ENCODE results near the gene SEC11C. TPM values are rescaled to one million over a fixed set of nuclear protein-coding genes. Genes with fewer than 3 reads are reported as not detected.
A peak's percentile ranks its signal among the peaks of the same experiment; 100 is the strongest.

SEC11C gene
- total RNA-seq (2021; fragmentation: NEBNext Ultra II Directional; extraction: Animal tissue kit (Norgen Biotek cat#: 25700)), result 59.3 and 64.7 TPM in 2 replicates
- 27.1 and 31.5 TPM in 2 replicates for polyA plus RNA-seq (2011; rRNA removed)
- polyA plus RNA-seq (2011; cell fraction: cytosol; rRNA removed), result 30.4 TPM
- 17.4 TPM for polyA plus RNA-seq (2011; cell fraction: nucleus; rRNA removed)
- polyA plus RNA-seq (2012, experiment 1 of 2), result 45.9 to 98.8 TPM (median 56.9 TPM) in 4 replicates
- polyA plus RNA-seq (2012, experiment 2 of 2), result 34.8 TPM
- 122 TPM for polyA plus RNA-seq (2013, experiment 1 of 2)
- 174 TPM for polyA plus RNA-seq (2013, experiment 2 of 2)
- polyA minus RNA-seq (2011; rRNA and poly(A)+ RNA removed), result 9.2 and 10.8 TPM in 2 replicates
- 16.4 TPM for polyA minus RNA-seq (2011; cell fraction: cytosol; rRNA and poly(A)+ RNA removed)
- polyA minus RNA-seq (2011; cell fraction: nucleus; rRNA and poly(A)+ RNA removed), result 4.8 TPM
- long read RNA-seq, experiment 1, transcript SEC11C-206 (3 exons, 462 nt), result minor isoform, 7 of 58 reads
- long read RNA-seq, experiment 1, transcript SEC11C-204 (6 exons, 1,202 nt), result major isoform, 38 of 58 reads
- long read RNA-seq, experiment 1, partial matches to known transcripts, result 6 of 58 reads
- long read RNA-seq, experiment 1, other reads (novel, unspliced or antisense), result 5 of 58 reads
- long read RNA-seq, experiment 2, transcript SEC11C-204 (6 exons, 1,202 nt), result major isoform, 83 of 88 reads
- long read RNA-seq, experiment 2, partial matches to known transcripts, result 0 of 88 reads
- long read RNA-seq, experiment 2, other reads (novel, unspliced or antisense), result 3 of 88 reads

DNA sequence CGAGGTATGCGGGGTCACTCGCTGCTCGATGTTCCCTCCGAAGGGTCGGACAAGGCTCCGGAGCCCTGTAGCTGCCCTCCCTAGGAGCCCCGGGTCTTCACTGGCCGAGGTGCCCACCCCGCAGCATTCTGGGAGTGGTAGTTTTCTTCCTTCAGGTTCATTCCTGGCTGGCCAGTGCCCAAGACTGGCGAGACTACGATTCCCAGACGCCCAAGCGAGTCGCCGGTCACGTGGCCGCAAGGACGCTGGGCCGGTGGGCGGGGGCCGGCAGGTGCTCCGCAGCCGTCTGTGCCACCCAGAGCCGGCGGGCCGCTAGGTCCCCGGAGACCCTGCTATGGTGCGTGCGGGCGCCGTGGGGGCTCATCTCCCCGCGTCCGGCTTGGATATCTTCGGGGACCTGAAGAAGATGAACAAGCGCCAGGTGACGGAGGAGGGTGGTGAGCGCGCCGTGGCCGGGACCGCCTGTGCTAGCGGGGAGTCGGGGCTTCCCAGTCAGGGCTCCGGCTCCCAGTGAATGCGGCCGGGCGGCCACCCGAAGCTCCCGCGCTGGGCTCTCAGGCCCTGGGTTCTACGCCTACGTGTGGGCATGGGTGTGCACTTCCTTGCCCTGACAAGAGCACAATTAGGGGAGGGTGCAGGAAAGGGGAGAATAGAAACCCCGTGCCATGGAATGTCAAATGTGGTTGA, at the start of gene SEC11C:
Gene SEC11C, plus strand, starts transcription at position 270 of the 687 bp plus-strand sequence. Its CDS starts 65 bp downstream, at position 335.
- H4K20me1 ChIP-seq (replicated peaks in 1 of 2; ENCODE audit: control insufficient read depth in 1 of 2, insufficient read depth in 2 of 2, low read length in 2 of 2), result peaks cover 0 to 3% of the 10 kb centered on the region in 2 experiments
- H3K79me1 ChIP-seq (ENCODE audit: low read depth, low read length), result no peaks in the 10 kb centered on the region
- H4K91ac ChIP-seq (replicated peaks; ENCODE audit: insufficient read length, low read length), result no peak within 1 kb of the TSS
- H3K23me2 ChIP-seq (ENCODE audit: low read depth, low read length), result peaks cover 3% of the 10 kb centered on the region
- H2BK5ac ChIP-seq (ENCODE audit: low read depth, low read length), result peak within 1 kb of the TSS; percentile 90; the same call in 1 of the 2 replicates
- no peak within 1 kb of the TSS for H2AK5ac ChIP-seq (ENCODE audit: low read depth, low read length)
- H3K4me1 ChIP-seq (replicated peaks in 1 of 4; ENCODE audit: control insufficient read depth in 3 of 4, insufficient read depth in 4 of 4, low read length in 3 of 4), result peaks cover 0 to 7% (median 2%) of the 10 kb centered on the region in 4 experiments; a peak in 4 of 7 replicates
- H3K9ac ChIP-seq (replicated peaks in 1 of 4; ENCODE audit: extremely low read depth in 1 of 4, low read depth in 3 of 4, low read length in 3 of 4), result peak within 1 kb of the TSS; percentile 71 to 93 (median 90)
- 1% methylated on average over 45 of the region's 55 CpGs; no CpG with 5 or more reads in 1 of the 2 experiments for WGBS, 2 experiments (ENCODE audit: extremely low coverage in 1 of 2, insufficient coverage in 1 of 2, insufficient read length in 1 of 2, insufficient replicate concordance in 2 of 2, low coverage in 1 of 2, low lambda C conversion rate in 2 of 2, missing lambda C conversion rate in 1 of 2)
- peak within 1 kb of the TSS; percentile 62 for H3K56ac ChIP-seq (replicated peaks; ENCODE audit: insufficient read length, low read depth, low read length)
- H2BK20ac ChIP-seq (ENCODE audit: low read length), result 0 out of 2 replicates have a peak within 1 kb of the TSS, but pooled peaks have one; percentile 43
- no peaks in the 10 kb centered on the region for H3K36me3 ChIP-seq (ENCODE audit: control insufficient read depth in 2 of 4, insufficient read depth in 4 of 4, low read length in 3 of 4)
- no peak within 1 kb of the TSS for H2BK120ac ChIP-seq (replicated peaks; ENCODE audit: low read depth, low read length)
- H3K18ac ChIP-seq (ENCODE audit: extremely low read depth, low read length), result peak within 1 kb of the TSS; percentile 63; the same call in 1 of the 2 replicates
- peak within 1 kb of the TSS; percentile 98 for H3K27ac ChIP-seq (ENCODE audit: low read depth, low read length)
- no peak within 1 kb of the TSS for H3K23ac ChIP-seq (ENCODE audit: insufficient read length)
- peak within 1 kb of the TSS; percentile 59 to 91 (median 82) for H3K4me3 ChIP-seq (ENCODE audit: extremely low read depth in 1 of 4, insufficient read depth in 2 of 4, low read depth in 3 of 4, low read length in 4 of 4)
- ChIA-PET CTCF (ENCODE audit: partially characterized antibody) (interaction anchor here (0.6 to 2.1 kb wide), 7 partner anchors 10 to 371 kb away, joined by 3 to 8 read pairs (median 4); no protein-coding TSS in a partner anchor), POLR2A (ENCODE audit: partially characterized antibody) (interaction anchor here (0.5 to 1.8 kb wide), 3 partner anchors 80 to 810 kb away, joined by 4 to 5 read pairs (median 4); partner anchors contain the start of gene GRP)
- peak within 1 kb of the TSS; percentile 97 for H4K8ac ChIP-seq (ENCODE audit: extremely low read depth, insufficient read depth, low read length)
- peak within 1 kb of the TSS; percentile 83 to 90 for H3K4me2 ChIP-seq (ENCODE audit: insufficient read depth in 1 of 2, low read depth in 2 of 2, low read length in 2 of 2)
- no peaks in the 10 kb centered on the region for H3K27me3 ChIP-seq (replicated peaks in 1 of 4; ENCODE audit: control insufficient read depth in 3 of 4, extremely low read depth in 1 of 4, insufficient read depth in 3 of 4, low read length in 3 of 4)
- peak within 1 kb of the TSS; percentile 82 for H4K5ac ChIP-seq (ENCODE audit: insufficient read length, low read depth, low read length)
- no peak within 1 kb of the TSS for H3K4ac ChIP-seq (replicated peaks; ENCODE audit: insufficient read length, low read depth, low read length)
- H2BK12ac ChIP-seq (ENCODE audit: low read depth, low read length), result peak within 1 kb of the TSS; percentile 97
- H3K14ac ChIP-seq (ENCODE audit: insufficient read length), result no peak within 1 kb of the TSS
- FAIRE-seq, result no peak
- DNase-seq (ENCODE audit: low read depth in 1 of 2, low spot score in 2 of 2), result peak; percentile 91 to 94
- peak within 1 kb of the TSS; percentile 83; the same call in 1 of the 2 replicates for H2BK15ac ChIP-seq (ENCODE audit: low read length)
- H3K9me3 ChIP-seq (ENCODE audit: insufficient read depth in 2 of 2, low read depth in 1 of 2, low read length in 1 of 2), result no peaks in the 10 kb centered on the region
- peak within 1 kb of the TSS; percentile 56; the same call in 1 of the 2 replicates for H2AFZ ChIP-seq (ENCODE audit: low read length)
- H3K79me2 ChIP-seq (ENCODE audit: control insufficient read depth in 1 of 2, insufficient read depth in 2 of 2, low read length in 2 of 2), result peaks cover 0 to 31% of the 10 kb centered on the region in 2 experiments; a peak in 2 of 4 replicates
- peak; percentile 88 for TF ChIP-seq SIX5 (IDR thresholded peaks at IDR 0.05; ENCODE audit: low read depth, low read length)
- no peak for TF ChIP-seq KDM5A (IDR thresholded peaks at IDR 0.05; ENCODE audit: low read length)
- TF ChIP-seq ZNF274 (IDR thresholded peaks at IDR 0.05; ENCODE audit: borderline replicate concordance, extremely low read depth, low read length), result no peak
- TF ChIP-seq POU5F1 (IDR thresholded peaks at IDR 0.05; ENCODE audit: low read depth, low read length), result no peak
- peak; percentile 98 for TF ChIP-seq RBBP5 (IDR thresholded peaks at IDR 0.05; ENCODE audit: borderline replicate concordance, low read depth, low read length)
- no peak for TF ChIP-seq EP300 (IDR thresholded peaks at IDR 0.05; ENCODE audit: borderline replicate concordance in 1 of 2, low read depth in 2 of 2, low read length in 2 of 2)
- no peak for TF ChIP-seq NRF1 (IDR thresholded peaks at IDR 0.05; ENCODE audit: low read depth, low read length)
- TF ChIP-seq BACH1 (IDR thresholded peaks at IDR 0.05; ENCODE audit: low read length), result no peak
